GM12892 (cell line): ENCODE measurements around the gene PANK1.

Experiments
- POLR2AphosphoS5 ChIP-seq: IDR thresholded peaks from 2 replicates; pipeline ENCODE4 v1.6.1; 2011; ENCODE audit warnings: low read depth, low read length, control low read depth
- TAF1 ChIP-seq: IDR thresholded peaks from 2 replicates; pipeline ENCODE4 v1.6.1; 2011; ENCODE audit warnings: low read depth, mild to moderate bottlenecking, control low read depth, low read length, borderline replicate concordance

DNA sequence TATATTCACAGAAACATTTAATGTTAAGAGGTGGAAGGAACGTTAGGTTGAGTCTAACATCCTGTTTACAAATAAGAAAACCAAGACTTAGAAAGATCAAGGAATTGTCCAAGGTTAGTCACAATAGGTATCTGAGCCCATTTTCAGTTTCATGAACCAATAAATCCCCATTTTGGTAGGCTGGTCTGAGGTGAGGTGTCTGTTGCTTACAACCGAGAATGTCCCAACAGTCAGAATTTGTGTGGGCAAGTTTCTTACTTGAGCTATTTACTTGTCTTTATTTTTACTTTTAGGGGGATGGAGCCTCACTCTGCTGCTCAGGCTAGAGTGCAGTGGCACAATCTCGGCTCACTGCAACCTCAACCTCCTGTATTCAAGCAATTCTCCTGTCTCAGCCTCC lies 23.6 kb downstream of the PANK1 start:
- TF ChIP-seq POLR2AphosphoS5 = no peak
- no peak for TF ChIP-seq TAF1
